HG03108 (cell line): ENCODE measurements around the gene RGS14.
"Not testable (repeated sequence)": the region's sequence is repeated elsewhere in the genome, so short reads cannot be mapped to it uniquely, and the experiment has no call there.

Experiments
- ATAC-seq: cut with Tn5 transposase; IDR thresholded peaks from one replicate; pipeline ENCODE4 v1.9.1; 2021; ENCODE audit warnings: moderate library complexity; ENCODE audit not compliant: unreplicated experiment

Gene RGS14

GRCh38 chr5:177396807-177397206 is 39.1 kb downstream of the RGS14 start:
- ATAC-seq: no peak

GRCh38 chr5:177397875-177398390 is 40.2 kb downstream of the RGS14 start:
- no peak for ATAC-seq

- no peak for ATAC-seq
These were observed 42.5 kb downstream of the RGS14 start, which contains the start of gene PFN3 for GRCh38 chr5:177399997-177400868. Gene PFN3, minus strand, starts transcription at chr5:177400661. Its CDS starts 85 bp downstream, at chr5:177400576.

- ATAC-seq: no peak
These were observed 44.7 kb downstream of the RGS14 start for GRCh38 chr5:177402271-177403043.

GRCh38 chr5:177403102-177403791 is 45.5 kb downstream of the RGS14 start:
- peak; percentile 13 for ATAC-seq

- peak; percentile 59 for ATAC-seq
These were observed 46.3 kb downstream of the RGS14 start for GRCh38 chr5:177403792-177404640.

GRCh38 chr5:177404641-177405179 is 47.0 kb downstream of the RGS14 start:
- no peak for ATAC-seq

- ATAC-seq: no peak
These were observed 47.6 kb downstream of the RGS14 start for GRCh38 chr5:177405312-177405711.

- no peak for ATAC-seq
These were observed 48.1 kb downstream of the RGS14 start for GRCh38 chr5:177405805-177406204.

GRCh38 chr5:177409043-177409801 is 51.5 kb downstream of the RGS14 start, which contains the start of gene F12:
Gene F12, minus strand, starts transcription at chr5:177409564. Its CDS starts 37 bp downstream, at chr5:177409527.
- ATAC-seq: no peak

- ATAC-seq: no peak
These were observed 52.9 kb downstream of the RGS14 start for GRCh38 chr5:177410575-177410974.

- ATAC-seq: peak; percentile 45
These were observed 55.0 kb downstream of the RGS14 start for GRCh38 chr5:177412603-177413233.

- ATAC-seq: no peak
These were observed 56.8 kb downstream of the RGS14 start for GRCh38 chr5:177414481-177414880.

GRCh38 chr5:177417081-177417480 is 59.4 kb downstream of the RGS14 start:
- not testable (repeated sequence) for ATAC-seq

GRCh38 chr5:177419046-177419445 is 61.3 kb downstream of the RGS14 start:
- ATAC-seq: no peak

GRCh38 chr5:177420472-177420871 is 62.7 kb downstream of the RGS14 start:
- ATAC-seq: not testable (repeated sequence)

- ATAC-seq: no peak
These were observed 63.5 kb downstream of the RGS14 start for GRCh38 chr5:177421062-177421798.
